Memory B cell (primary cell): ENCODE data around the gene ZNF646.
"Not testable (repeated sequence)": the region's sequence is repeated elsewhere in the genome, so short reads cannot be mapped to it uniquely, and the experiment has no call there.

Experiments used
- ATAC-seq: fragments of 150-1000 bp; cut with Tn5 transposase; 2 replicates; pipeline ENCODE4 v1.10.0; 2021; ENCODE audit warnings: low read depth, mild to moderate bottlenecking, moderate library complexity
- DNase-seq, 2 donors: peaks; one replicate each; pipeline ENCODE4 v3.0.0; 2022; ENCODE audit warnings: low spot score in 2 of 2
- H3K27ac Mint-ChIP-seq: one replicate; pipeline ENCODE4 v1.8.0; 2022; ENCODE audit warnings: mild to moderate bottlenecking, moderate library complexity, mixed read lengths
- H3K27me3 Mint-ChIP-seq: one replicate; pipeline ENCODE4 v1.8.0; 2022; ENCODE audit warnings: mixed read lengths
- H3K36me3 Mint-ChIP-seq: one replicate; pipeline ENCODE4 v1.8.0; 2022; ENCODE audit warnings: mild to moderate bottlenecking, mixed read lengths
- H3K4me1 Mint-ChIP-seq: one replicate; pipeline ENCODE4 v1.8.0; 2022; ENCODE audit warnings: mixed read lengths
- H3K4me3 Mint-ChIP-seq: one replicate; pipeline ENCODE4 v1.8.0; 2022; ENCODE audit warnings: mild to moderate bottlenecking, moderate library complexity, mixed read lengths
- H3K9me3 Mint-ChIP-seq: one replicate; pipeline ENCODE4 v1.8.0; 2022; ENCODE audit warnings: mixed read lengths

The ZNF646 gene

DNA sequence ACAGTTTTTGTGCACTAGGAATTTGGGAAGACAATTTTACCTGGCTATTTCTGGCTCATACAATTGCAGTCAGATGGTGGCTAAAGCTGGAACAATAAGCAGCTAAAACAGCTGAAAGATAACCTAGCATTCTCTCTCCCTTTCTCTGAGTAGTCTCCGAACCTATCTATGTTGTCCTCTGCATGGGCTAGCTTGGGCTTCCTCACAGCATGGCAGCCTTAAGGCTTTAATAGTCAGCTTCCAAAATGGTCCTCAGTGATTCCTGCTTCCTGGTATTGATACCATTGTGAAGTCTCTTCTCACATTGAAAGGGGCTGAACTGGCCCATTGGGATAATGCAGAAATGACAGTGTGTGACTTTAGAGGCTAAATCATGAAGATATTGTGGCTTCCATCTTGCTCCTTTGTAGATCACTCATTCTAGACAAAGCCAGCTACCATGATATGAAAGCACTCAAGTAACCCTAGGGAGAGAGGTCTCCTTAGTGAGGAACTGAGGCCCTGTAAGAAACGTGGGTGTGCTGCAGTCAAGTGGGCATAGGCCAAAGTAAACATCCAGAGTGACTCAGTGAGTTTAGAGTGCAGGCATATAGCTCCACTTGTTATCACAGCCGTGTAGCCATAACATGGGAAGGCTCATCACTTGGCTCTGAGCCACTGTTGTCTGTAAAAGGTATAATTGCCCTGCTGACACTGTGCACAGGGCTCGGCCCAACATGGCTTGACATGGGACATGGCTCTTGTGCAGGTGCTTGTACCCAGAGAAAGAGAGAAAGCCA is 25.8 kb downstream of the ZNF646 start:
- Mint-ChIP-seq H3K27ac (no peak overlapping the region), H3K9me3 (no peaks in the 10 kb centered on the region), H3K27me3 (no peaks in the 10 kb centered on the region), H3K36me3 (peaks cover 2% of the 10 kb centered on the region), H3K4me3 (no peak overlapping the region), H3K4me1 (peaks cover 8% of the 10 kb centered on the region)
- DNase-seq = no peak
- ATAC-seq = no peak

DNA sequence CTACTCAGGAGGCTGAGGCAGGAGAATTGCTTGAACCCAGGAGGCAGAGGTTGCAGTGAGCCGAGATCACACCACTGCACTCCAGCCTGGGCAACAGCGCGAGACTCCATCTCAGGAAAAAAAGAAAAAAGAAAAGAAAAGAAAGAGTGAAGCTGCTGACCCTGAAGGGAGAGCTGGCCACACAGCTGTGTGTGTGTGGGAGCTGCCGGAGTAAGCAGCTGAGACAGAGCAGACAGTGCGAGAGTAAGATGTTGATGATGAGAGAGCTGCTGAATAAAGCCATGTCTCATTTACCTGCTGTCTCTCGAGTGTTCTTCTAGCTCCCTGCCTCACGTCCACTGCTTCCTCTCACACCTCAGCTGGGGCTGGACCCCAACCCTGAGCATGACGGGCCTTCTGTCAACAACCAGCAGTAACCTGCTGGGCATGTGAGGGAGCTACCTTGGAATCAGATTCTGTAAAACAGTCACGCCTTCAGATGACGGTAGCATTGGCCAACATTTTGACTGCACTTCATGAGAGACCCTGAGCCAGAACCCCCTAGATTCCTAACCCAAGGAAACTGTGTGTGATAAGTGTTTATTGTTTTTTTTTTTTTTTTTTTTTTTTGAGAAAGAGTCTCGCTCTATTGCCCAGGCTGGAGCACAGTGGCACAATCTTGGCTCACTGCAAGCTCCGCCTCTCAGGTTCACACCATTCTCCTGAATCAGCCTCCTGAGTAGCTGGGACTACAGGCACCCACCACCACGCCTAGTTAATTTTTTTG is 26.8 kb downstream of the ZNF646 start:
- not testable (repeated sequence) for H3K27ac Mint-ChIP-seq, H3K27me3 Mint-ChIP-seq, H3K4me3 Mint-ChIP-seq, ATAC-seq, H3K36me3 Mint-ChIP-seq, DNase-seq, H3K9me3 Mint-ChIP-seq, H3K4me1 Mint-ChIP-seq

DNA sequence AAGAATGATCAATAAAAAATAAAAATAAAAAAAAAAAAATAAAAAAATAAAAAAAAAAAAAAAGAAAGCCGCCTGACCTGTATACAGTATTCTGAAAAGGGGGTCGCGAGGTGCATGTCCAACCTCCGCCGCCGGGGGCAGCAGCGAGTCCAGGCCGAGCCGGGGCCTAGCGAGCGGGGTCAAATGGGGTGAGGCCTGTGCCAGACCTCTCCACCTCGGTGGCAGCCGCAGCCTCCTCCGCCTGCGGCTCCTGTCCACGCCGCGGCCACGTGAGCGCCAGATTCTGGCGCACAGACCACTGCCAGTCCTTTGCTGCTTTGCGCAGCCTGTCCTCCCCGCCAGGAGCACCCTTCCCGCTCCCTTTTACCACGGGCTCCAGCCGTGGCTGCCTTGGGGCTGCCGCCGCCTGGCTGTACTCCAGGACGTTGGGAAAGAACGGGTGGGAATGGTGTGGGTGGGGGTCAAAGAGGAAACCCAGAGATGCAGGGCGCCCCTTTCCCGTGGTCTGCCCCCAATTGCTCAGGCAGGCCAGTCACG is 31.5 kb downstream of the ZNF646 start:
- H3K27me3 Mint-ChIP-seq = no peaks in the 10 kb centered on the region
- peaks cover 18% of the 10 kb centered on the region for H3K4me1 Mint-ChIP-seq
- DNase-seq (peak; percentile 82 to 92), ATAC-seq (peak; percentile 79)
- H3K4me3 Mint-ChIP-seq = peak overlapping the region; percentile 39
- H3K9me3 Mint-ChIP-seq = no peaks in the 10 kb centered on the region
- peaks cover 4% of the 10 kb centered on the region for H3K36me3 Mint-ChIP-seq
- no peak overlapping the region for H3K27ac Mint-ChIP-seq

DNA sequence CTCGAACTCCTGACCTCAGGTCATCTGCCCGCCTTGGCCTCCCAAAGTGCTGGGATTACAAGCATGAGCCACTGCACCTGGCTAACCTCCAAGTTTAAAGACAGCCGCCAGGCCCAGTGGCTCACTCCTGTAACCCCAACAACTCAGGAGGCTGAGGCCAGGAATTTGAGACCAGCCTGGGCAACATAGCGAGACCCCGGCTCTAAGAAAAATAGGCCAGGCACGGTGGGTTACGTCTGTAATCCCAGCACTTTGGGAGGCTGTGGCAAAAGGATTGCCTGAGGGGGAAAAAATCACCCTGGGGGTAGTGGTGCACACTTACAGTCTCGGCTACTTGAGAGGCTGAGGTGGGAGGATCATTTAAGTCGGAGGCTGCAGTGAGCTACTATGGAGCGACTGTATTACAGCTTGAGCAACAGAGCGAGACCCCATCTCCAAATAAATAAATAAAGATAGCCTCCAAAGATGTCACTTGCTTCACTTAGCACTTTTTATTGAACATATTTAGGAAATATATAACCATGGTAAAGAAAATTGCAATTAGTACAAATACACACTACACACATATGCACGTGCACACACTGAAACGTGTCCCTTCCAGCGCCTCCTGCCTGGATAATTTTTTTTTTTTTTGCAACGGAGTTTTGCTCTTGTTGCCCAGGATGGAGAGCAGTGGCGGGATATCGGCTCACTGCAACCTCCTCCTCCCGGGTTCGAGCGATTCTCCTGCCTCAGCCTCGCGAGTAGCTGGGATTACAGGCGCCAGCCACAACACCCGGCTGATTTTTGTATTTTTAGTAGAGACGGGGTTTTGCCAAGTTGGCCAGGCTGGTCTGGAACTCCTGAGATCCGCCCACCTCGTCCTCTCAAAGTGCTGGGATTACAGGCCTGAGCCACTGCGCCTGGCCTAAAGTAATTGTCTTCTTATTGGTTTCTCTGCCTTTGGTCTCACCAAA is 32.6 kb downstream of the ZNF646 start:
- DNase-seq = no peak
- Mint-ChIP-seq H3K27me3 (no peaks in the 10 kb centered on the region), H3K4me3 (peak overlapping the region; percentile 89), H3K4me1 (peaks cover 18% of the 10 kb centered on the region), H3K36me3 (peaks cover 4% of the 10 kb centered on the region), H3K9me3 (no peaks in the 10 kb centered on the region), H3K27ac (no peak overlapping the region)
- no peak for ATAC-seq

DNA sequence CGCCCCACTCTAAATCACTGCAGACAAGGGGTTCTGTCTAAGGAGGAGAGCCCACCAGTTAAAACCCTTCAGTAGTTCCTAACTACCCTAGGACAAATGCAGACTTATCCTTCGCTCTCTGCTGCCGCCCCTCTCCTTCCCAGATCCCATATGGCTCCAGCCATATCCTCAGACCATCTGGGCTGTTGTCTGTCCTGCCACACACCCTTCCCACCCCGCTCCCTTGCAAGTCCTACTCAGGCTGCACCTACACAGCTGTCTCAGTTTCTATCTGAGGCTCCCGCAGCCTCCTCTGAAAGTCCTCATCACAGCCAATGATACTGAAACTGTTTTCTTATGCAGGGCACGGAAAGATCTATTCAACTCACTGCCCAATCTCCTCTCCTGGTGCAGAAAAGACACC is 33.2 kb downstream of the ZNF646 start:
- Mint-ChIP-seq H3K4me1 (peaks cover 18% of the 10 kb centered on the region), H3K27me3 (no peaks in the 10 kb centered on the region), H3K36me3 (peaks cover 4% of the 10 kb centered on the region), H3K4me3 (peak overlapping the region; percentile 89), H3K9me3 (no peaks in the 10 kb centered on the region), H3K27ac (no peak overlapping the region)
- no peak for ATAC-seq
- DNase-seq = no peak

DNA sequence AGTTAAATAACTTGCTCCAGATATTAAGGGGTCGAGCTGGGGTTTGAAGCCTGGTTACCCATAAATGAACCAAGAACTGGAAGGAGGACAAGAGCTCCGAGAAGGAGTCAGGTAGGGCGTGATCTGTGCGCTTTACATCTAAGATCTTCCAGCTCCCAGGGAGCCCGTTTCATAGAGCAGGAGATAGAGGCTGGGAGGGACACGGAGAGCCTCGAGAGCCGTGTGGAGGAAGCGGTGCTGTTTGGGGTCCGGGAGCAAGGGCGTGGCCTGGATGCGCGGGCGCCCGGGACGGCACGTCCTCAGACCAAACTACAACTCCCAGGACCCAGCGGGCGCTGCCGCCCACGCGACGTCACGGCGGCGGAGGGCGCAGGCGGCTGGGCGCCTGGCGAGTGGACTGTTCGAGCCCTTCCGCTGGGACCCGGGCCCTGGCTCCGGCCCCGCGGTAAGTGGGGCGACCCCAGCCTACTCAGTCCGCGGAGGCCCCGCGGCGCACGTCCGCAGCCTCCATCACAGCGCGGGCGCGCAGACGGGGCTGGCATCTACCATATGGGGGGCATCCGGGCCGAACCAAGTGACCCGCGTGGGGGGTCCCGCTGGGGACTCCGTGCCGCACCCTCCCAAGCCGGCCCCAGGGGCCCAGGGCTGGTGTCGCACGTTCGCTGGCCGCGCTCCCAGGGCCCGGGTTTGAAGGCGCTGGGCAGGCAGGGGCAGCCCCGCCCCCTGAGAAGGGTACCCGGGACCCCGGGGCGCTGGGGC is 34.0 kb downstream of the ZNF646 start, which contains the start of gene BCKDK:
BCKDK (plus strand) TSS at position 352 of the 759 bp plus-strand sequence. CDS start 838 bp downstream, outside the sequence.
- ATAC-seq (peak; percentile 82), DNase-seq (peak; percentile 38 to 56)
- H3K27ac Mint-ChIP-seq = peak within 1 kb of the TSS; percentile 73
- H3K27me3 Mint-ChIP-seq = no peaks in the 10 kb centered on the region
- peak within 1 kb of the TSS; percentile 89 for H3K4me3 Mint-ChIP-seq
- H3K36me3 Mint-ChIP-seq = peaks cover 4% of the 10 kb centered on the region
- peaks cover 18% of the 10 kb centered on the region for H3K4me1 Mint-ChIP-seq
- H3K9me3 Mint-ChIP-seq = no peaks in the 10 kb centered on the region

DNA sequence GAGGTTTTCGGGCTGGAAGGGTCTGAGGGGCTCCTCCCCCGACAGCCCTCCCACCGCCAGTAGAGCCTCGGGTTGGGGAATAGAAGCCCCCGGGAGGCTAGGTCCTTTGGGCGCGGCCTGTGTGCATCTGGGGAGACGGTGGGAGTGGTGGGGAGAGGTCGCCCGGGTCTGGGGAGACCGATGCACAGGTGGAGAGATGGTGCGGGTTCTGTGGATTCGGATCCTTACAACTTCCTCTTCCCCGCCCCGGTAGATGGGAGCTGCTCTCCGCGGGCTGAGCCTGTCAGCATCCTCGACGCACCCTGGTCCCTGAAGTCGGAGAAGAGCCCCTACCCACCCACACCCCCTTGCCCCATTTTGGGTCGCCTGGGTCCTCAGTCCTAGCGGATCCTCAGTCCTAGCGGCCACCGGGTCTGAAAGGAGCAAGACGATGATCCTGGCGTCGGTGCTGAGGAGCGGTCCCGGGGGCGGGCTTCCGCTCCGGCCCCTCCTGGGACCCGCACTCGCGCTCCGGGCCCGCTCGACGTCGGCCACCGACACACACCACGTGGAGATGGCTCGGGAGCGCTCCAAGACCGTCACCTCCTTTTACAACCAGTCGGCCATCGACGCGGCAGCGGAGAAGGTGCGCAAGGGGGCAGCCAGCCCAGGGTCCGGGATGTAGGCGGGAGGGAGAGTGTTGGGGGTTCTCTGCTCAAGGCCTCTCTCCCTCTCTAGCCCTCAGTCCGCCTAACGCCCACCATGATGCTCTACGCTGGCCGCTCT is 34.8 kb downstream of the ZNF646 start:
- ATAC-seq (no peak), DNase-seq (no peak)
- H3K27me3 Mint-ChIP-seq = no peaks in the 10 kb centered on the region
- no peak overlapping the region for H3K27ac Mint-ChIP-seq
- no peaks in the 10 kb centered on the region for H3K9me3 Mint-ChIP-seq
- peaks cover 3% of the 10 kb centered on the region for H3K36me3 Mint-ChIP-seq
- H3K4me1 Mint-ChIP-seq = peaks cover 18% of the 10 kb centered on the region
- peak overlapping the region; percentile 79 for H3K4me3 Mint-ChIP-seq

DNA sequence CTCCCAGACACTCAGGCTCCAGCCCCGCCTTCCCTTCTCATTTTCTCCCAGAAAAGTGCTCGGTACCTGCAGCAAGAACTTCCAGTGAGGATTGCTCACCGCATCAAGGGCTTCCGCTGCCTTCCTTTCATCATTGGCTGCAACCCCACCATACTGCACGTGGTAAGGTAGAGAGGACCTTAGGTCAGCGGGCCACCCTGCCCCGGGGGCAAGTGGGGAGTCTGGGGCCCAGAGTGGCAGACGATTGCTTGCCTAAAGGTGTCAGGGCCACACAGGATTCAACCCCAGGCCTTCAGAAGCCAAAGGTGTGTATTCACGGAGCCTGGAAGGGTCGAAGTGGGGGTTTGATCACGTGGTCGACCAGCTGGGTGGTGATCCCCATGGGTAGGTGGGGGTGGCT is 35.4 kb downstream of the ZNF646 start:
- H3K36me3 Mint-ChIP-seq = peaks cover 3% of the 10 kb centered on the region
- no peak for ATAC-seq
- no peaks in the 10 kb centered on the region for H3K9me3 Mint-ChIP-seq
- DNase-seq = no peak
- H3K4me1 Mint-ChIP-seq = peaks cover 18% of the 10 kb centered on the region
- peak overlapping the region; percentile 79 for H3K4me3 Mint-ChIP-seq
- no peaks in the 10 kb centered on the region for H3K27me3 Mint-ChIP-seq
- no peak overlapping the region for H3K27ac Mint-ChIP-seq

DNA sequence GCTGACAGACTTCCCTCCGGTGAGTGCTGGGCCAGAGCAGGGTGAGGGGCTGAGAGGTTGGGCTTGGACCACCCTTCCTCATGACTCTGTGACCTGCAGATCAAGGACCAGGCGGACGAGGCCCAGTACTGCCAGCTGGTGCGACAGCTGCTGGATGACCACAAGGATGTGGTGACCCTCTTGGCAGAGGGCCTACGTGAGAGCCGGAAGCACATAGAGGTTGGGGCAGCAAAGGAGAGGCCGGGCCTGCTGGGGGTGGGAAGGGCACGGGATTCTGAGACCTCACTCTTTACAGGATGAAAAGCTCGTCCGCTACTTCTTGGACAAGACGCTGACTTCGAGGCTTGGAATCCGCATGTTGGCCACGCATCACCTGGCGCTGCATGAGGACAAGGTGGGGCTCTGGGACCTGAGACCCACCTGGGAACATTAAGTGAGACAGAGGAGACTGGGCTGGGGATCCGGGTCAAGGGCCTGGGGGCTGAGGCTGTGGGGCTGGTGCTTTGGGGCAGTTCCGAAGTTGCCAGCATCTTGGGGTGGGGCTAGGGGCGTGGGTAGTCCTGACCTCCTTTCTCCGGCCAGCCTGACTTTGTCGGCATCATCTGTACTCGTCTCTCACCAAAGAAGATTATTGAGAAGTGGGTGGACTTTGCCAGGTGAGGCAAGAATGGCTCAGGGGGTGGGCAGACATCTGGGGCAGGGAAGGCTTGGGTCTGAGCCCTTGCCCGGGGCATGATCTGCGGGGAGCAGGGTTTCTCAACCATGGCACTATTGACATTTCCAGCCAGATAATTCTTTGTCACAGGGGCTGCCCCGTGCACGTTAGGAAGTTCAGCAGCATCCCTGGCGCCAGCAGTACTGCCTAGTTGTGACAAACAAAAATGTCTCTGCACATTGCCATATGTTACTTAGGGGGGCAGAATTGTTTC is 36.1 kb downstream of the ZNF646 start:
- ATAC-seq = no peak
- Mint-ChIP-seq H3K9me3 (no peaks in the 10 kb centered on the region), H3K27me3 (no peaks in the 10 kb centered on the region), H3K36me3 (peaks cover 3% of the 10 kb centered on the region), H3K4me1 (peaks cover 20% of the 10 kb centered on the region), H3K27ac (no peak overlapping the region), H3K4me3 (peak overlapping the region; percentile 41)
- DNase-seq = no peak

DNA sequence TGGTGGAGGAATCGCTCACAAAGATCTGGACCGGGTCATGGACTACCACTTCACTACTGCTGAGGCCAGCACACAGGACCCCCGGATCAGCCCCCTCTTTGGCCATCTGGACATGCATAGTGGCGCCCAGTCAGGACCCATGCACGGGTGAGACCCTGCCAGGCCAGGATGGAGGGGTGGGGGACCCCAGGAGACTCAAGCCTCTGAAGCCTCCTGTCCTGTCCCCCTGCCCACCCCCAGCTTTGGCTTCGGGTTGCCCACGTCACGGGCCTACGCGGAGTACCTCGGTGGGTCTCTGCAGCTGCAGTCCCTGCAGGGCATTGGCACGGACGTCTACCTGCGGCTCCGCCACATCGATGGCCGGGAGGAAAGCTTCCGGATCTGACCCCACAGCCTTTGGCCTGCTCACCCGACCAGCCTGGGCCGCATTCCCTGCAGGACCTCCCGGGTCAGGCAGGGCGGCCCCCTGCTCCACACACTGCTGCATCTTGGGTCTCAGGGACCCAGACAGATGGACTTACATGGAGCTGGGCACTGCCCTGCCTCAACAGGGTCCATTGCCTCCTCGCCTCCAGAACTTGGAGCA is 37.8 kb downstream of the ZNF646 start:
- no peaks in the 10 kb centered on the region for H3K9me3 Mint-ChIP-seq
- no peak for ATAC-seq
- peaks cover 3% of the 10 kb centered on the region for H3K36me3 Mint-ChIP-seq
- DNase-seq = no peak
- peaks cover 16% of the 10 kb centered on the region for H3K4me1 Mint-ChIP-seq
- H3K27ac Mint-ChIP-seq = no peak overlapping the region
- no peaks in the 10 kb centered on the region for H3K27me3 Mint-ChIP-seq
- H3K4me3 Mint-ChIP-seq = no peak overlapping the region

DNA sequence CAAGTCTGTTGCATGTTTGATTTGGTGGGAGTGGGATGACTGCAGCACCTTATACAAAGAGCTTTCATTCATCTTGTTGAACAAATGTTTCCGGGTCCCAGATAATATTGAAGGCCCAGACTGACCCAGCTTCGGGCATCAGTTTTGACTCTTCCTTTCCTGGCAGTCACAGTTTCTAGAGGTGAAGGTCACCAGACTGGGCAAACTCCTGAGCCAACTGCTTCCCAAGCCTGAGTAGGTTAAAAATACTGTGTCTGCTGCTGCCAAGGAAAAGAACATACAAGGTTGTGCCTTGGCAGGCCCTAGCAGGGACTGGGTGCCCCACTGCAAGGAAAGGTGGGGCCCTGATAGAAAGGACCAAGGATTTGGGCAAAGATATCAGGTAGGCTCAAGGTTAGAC is 38.5 kb downstream of the ZNF646 start:
- Mint-ChIP-seq H3K9me3 (no peaks in the 10 kb centered on the region), H3K27ac (peak overlapping the region; percentile 69), H3K36me3 (peaks cover 3% of the 10 kb centered on the region), H3K4me1 (peaks cover 14% of the 10 kb centered on the region), H3K4me3 (no peak overlapping the region), H3K27me3 (no peaks in the 10 kb centered on the region)
- DNase-seq = no peak
- ATAC-seq = no peak
